ENCODE results near the gene RHOA.
A peak's percentile ranks its signal among the peaks of the same experiment; 100 is the strongest.

RHOA gene

DNA sequence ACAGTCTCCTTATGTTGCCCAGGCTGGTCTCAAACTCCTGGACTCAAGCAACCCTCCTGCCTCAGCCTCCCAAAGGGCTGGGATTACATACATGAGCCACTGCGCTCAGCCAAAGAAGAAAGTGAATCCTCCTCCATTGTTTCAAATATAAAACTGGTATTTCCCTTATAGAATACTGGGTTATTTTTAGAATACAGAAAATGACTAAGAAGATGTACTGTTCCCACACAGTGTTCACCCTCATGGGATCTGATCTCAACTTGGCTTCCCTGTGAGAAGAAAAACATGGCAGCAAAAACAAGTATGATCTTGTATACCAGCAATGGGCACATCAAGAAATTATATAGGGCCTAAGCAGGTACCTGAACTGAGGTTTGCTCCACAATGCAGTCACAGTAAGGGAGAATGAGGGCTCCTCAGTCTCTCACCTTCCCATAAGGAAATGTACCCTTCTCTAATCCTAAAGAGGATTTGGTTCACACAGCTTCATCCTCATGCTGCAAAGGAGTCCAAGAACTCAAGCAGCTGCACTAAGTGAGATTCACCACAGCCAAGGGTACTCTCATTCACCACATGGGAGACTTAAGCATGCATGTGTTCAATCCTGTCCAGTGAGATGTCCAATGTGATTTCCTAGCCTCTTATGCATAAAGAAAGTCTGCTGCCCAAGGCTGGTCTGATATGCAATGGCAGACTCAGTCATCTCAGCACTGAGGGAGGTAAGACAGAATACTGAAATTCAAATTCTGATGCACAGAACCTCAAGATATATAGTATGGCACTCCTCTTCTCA is 97.7 kb downstream of the RHOA start:
- DNase-seq: peak; percentile 50

DNA sequence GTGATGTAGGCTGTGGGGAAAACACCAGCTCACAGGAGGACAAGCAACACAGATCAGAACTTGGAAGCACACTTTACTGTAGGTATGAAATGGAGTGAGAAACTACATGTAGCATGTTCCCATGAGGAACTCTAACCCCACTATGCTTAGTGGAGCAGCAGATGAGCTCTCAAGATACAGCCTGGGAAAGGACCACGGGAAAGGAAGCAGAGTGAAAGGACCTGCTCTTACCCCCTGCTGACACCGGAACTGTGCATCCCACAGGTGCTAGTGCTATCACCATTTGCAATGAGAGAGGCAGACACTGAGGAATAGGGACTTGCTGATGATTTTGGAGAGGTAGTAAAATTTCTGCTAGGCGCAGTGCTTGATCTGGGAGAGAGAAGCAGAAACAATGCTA is 100.5 kb downstream of the RHOA start:
- no peak for DNase-seq

DNA sequence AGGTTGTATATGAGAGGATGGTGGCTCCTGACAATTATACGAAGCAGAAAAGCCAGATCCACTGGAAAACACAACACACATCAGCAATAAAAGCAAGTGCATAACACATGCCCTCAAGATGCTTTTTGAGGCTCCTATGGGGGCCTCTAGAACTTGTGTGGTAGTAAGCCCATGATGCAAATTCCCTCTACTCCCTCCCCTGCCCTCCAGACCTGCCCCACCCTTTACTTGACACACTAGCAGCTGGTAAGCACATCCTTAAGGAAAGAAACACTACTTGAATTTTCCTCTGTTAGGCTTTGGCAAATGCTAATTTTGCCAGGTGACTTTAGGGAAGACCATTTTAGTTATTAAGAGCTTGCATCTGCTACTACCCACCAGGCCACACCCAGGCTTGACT is 101.1 kb downstream of the RHOA start:
- no peak for DNase-seq

Data from fibroblast of skin of right biceps (primary cell).